Smooth muscle cell (in vitro differentiated cells): ENCODE data around the gene UNCX. TPM values are rescaled to one million over a fixed set of nuclear protein-coding genes. Genes with fewer than 3 reads are reported as not detected.

ENCODE experiments used
- DNase-seq: peaks from one replicate; lab custom pipeline; 2025; ENCODE audit not compliant: unreplicated experiment; lab: John Stamatoyannopoulos, UW
- H2AFZ ChIP-seq: fragments of 200-600 bp; sonication (generic); 2 replicates; pipeline ENCODE4 v1.6.0; 2016; ENCODE audit warnings: antibody characterized with exemption, low read depth, mild to moderate bottlenecking
- H3F3A ChIP-seq: fragments of 200-600 bp; sonication (generic); 2 replicates; pipeline ENCODE4 v1.6.0; 2017; ENCODE audit warnings: antibody characterized with exemption, low read depth
- H3K27ac ChIP-seq: fragments of 200-600 bp; sonication (generic); 2 replicates; pipeline ENCODE4 v1.5.1; 2016; ENCODE audit warnings: low read depth, mild to moderate bottlenecking
- H3K27me3 ChIP-seq: fragments of 200-600 bp; sonication (generic); 2 replicates; pipeline ENCODE4 v1.6.1; 2016; ENCODE audit warnings: low read depth, mild to moderate bottlenecking
- H3K36me3 ChIP-seq: fragments of 200-600 bp; sonication (generic); 2 replicates; pipeline ENCODE4 v1.5.1; 2016; ENCODE audit warnings: low read depth
- H3K4me1 ChIP-seq: fragments of 200-600 bp; sonication (generic); 2 replicates; pipeline ENCODE4 v1.5.1; 2016; ENCODE audit warnings: low read depth
- H3K4me2 ChIP-seq: fragments of 200-600 bp; sonication (generic); 2 replicates; pipeline ENCODE4 v1.6.0; 2016; ENCODE audit warnings: mild to moderate bottlenecking
- H3K4me3 ChIP-seq: fragments of 200-600 bp; sonication (generic); 2 replicates; pipeline ENCODE4 v1.5.1; 2016; ENCODE audit warnings: mild to moderate bottlenecking
- H3K79me2 ChIP-seq: fragments of 200-600 bp; sonication (generic); 2 replicates; pipeline ENCODE4 v1.6.0; 2016; ENCODE audit warnings: low read depth, mild to moderate bottlenecking
- H3K9ac ChIP-seq: fragments of 200-600 bp; sonication (generic); 2 replicates; pipeline ENCODE4 v1.6.0; 2016; ENCODE audit warnings: low read depth
- H3K9me3 ChIP-seq: fragments of 200-600 bp; sonication (generic); replicated peaks from 2 replicates; pipeline ENCODE4 v1.5.1; 2016; ENCODE audit warnings: low read depth
- H4K20me1 ChIP-seq: fragments of 200-600 bp; sonication (generic); 2 replicates; pipeline ENCODE4 v1.6.0; 2016; ENCODE audit warnings: low read depth
- WGBS: methylation state at CpG from one replicate; pipeline ENCODE4 v1.1.7; 2016; ENCODE audit warnings: low lambda C conversion rate; 5-methylcytosine and 5-hydroxymethylcytosine counted together
- polyA plus RNA-seq: library from polyadenylated mRNA; unstranded; fragments of >200 nt; fragmentation: Nextera tagmentation; extraction: Ambion mirVana; gene quantifications from 2 replicates; pipeline ENCODE4 v1.2.1, GENCODE V29; 2016
- total RNA-seq: library from RNA; depleted of rRNA; stranded (reverse); fragments of >200 nt; gene quantifications from 2 replicates; pipeline ENCODE4 v1.2.3, GENCODE V29; 2014
- TF ChIP-seq, protein P1 (sequence below): fragments of 200-600 bp; sonication (generic); IDR thresholded peaks from 2 replicates; pipeline ENCODE4 v1.5.1; 2017; ENCODE audit warnings: borderline replicate concordance, mild to moderate bottlenecking, antibody characterized with exemption; ENCODE audit not compliant: insufficient read depth, poor library complexity, severe bottlenecking

UNCX gene
- total and polyA plus RNA-seq, 2 experiments from 2014 or later: not detected

DNA sequence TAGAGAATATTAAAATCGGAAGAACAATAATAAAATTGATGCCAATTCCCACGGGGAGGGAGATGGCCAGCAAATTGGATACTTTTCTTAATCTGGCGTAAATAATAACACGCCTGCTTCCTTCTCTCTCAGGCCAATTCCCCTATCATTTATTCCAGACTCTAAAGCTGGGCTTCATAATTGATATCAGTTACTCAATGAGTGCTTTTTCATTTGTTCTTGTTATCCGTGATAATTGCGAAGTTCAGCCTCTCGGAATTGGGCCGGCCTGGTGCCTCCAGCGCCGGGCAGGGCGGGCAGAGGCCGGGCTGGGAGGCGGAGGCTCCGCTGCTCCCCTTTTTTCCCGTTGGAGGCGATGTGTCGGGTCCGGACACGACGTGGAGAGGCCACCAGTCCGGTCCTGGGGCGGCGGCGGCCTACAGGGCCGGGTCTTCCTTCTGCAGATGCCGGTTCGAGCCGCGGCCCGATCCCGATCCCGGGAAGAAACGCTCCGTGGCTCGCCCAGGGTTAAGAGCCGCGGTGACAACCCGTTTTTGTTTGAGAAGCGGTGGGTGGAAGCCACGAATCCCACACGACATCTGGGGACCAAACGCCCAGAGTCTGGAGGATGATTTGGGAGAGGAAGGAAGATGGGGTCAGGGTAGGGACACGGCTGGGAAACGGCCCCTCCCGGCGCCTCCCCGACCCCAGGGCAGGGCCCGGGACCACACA is 13.6 kb downstream of the UNCX start:
- Histone ChIP-seq H3K36me3 (no peaks in the 10 kb centered on the region), H3K27ac (no peak overlapping the region), H2AFZ (no peak overlapping the region), H3K27me3 (peaks cover 100% of the 10 kb centered on the region), H4K20me1 (no peaks in the 10 kb centered on the region), H3K9me3 (no peaks in the 10 kb centered on the region), H3F3A (no peaks in the 10 kb centered on the region), H3K4me1 (peaks cover 25% of the 10 kb centered on the region), H3K9ac (no peak overlapping the region), H3K79me2 (no peaks in the 10 kb centered on the region), H3K4me3 (no peak overlapping the region), H3K4me2 (no peak overlapping the region)
- TF ChIP-seq, protein P1, sequence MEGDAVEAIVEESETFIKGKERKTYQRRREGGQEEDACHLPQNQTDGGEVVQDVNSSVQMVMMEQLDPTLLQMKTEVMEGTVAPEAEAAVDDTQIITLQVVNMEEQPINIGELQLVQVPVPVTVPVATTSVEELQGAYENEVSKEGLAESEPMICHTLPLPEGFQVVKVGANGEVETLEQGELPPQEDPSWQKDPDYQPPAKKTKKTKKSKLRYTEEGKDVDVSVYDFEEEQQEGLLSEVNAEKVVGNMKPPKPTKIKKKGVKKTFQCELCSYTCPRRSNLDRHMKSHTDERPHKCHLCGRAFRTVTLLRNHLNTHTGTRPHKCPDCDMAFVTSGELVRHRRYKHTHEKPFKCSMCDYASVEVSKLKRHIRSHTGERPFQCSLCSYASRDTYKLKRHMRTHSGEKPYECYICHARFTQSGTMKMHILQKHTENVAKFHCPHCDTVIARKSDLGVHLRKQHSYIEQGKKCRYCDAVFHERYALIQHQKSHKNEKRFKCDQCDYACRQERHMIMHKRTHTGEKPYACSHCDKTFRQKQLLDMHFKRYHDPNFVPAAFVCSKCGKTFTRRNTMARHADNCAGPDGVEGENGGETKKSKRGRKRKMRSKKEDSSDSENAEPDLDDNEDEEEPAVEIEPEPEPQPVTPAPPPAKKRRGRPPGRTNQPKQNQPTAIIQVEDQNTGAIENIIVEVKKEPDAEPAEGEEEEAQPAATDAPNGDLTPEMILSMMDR: no peak
- WGBS: 16% methylated on average over 47 of the region's 48 CpGs
- DNase-seq: no peak

DNA sequence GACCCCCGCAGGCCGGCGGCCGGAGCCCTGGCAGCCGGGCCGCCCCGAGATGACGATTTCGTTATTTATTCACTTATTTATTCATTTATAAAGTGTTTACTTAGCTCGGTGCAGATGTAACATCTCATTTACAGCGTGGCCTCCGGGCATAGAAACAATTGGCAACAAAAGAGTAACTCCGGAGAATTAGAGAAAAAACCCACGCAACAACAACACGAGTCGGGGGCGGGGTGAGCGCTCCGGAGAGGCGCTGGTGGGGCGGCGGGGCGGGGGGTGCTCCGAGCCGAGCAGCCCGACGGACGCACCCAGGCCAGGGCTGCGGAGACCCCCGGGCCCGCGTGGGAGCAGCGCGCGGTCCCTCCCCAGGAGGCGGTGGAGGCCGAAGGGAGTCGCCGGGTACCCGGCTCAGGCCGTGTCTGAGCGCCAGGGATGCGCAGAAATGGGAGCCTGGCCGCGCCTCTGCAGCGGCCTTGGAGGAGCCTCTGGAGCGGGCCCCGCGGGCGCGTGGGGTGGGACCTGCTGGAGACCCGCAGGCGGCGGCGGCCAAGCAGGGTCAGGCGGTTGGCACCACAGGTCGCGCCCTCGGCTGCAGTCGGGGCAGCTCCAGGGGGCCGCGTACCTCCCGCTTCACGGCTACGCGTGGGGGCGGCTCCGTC is 14.3 kb downstream of the UNCX start:
- Histone ChIP-seq H3K36me3 (no peaks in the 10 kb centered on the region), H3K9ac (no peak overlapping the region), H3K27ac (no peak overlapping the region), H3F3A (no peaks in the 10 kb centered on the region), H4K20me1 (no peaks in the 10 kb centered on the region), H3K4me2 (no peak overlapping the region), H3K4me1 (peaks cover 23% of the 10 kb centered on the region), H2AFZ (no peak overlapping the region), H3K27me3 (peaks cover 96% of the 10 kb centered on the region), H3K79me2 (no peaks in the 10 kb centered on the region), H3K4me3 (no peak overlapping the region), H3K9me3 (no peaks in the 10 kb centered on the region)
- TF ChIP-seq, protein P1: no peak
- 16% methylated on average over 47 of the region's 68 CpGs for WGBS
- no peak for DNase-seq

DNA sequence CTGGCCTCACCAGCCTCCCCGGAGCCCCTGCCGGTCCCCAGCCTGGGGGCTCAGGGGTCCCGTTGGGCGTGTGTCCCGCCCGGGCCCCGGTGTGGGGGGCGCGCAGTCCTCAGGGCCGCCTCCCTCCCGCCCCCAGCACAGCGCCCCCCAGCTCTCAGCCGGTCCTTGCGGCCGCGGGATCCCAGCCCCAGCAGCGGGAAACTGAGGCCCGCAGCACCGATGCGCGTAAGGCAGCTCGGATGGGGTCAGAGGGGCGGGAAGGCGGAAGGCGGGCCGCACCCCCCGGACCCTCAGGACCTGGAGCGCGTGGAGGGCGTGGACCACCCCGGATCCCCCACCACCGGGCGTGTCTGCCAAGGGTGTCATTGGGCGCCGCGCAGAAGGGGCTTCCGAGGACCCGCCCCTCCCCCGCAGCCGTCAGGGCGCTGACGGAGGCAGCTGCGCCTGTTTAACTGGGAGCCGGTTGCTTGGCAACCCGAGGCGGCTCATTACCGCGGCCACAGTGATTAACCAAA is 14.9 kb downstream of the UNCX start:
- H3K27ac ChIP-seq: no peak overlapping the region
- H3K4me1 ChIP-seq: peaks cover 17% of the 10 kb centered on the region
- no peak overlapping the region for H2AFZ ChIP-seq
- peaks cover 95% of the 10 kb centered on the region for H3K27me3 ChIP-seq
- no peaks in the 10 kb centered on the region for H3K9me3 ChIP-seq
- TF ChIP-seq, protein P1: no peak
- no peaks in the 10 kb centered on the region for H3K36me3 ChIP-seq
- DNase-seq: no peak
- no peak overlapping the region for H3K9ac ChIP-seq
- no peak overlapping the region for H3K4me3 ChIP-seq
- H4K20me1 ChIP-seq: no peaks in the 10 kb centered on the region
- H3F3A ChIP-seq: no peaks in the 10 kb centered on the region
- H3K4me2 ChIP-seq: no peak overlapping the region
- 5% methylated on average over 26 of the region's 48 CpGs for WGBS
- no peaks in the 10 kb centered on the region for H3K79me2 ChIP-seq
